GDM1 (cell line): ENCODE results near the gene ATP1A1.
A peak's percentile ranks its signal among the peaks of the same experiment; 100 is the strongest.

Experiments
- DNase-seq: peaks from one replicate; lab custom pipeline; 2025; lab: John Stamatoyannopoulos, UW

ATP1A1 gene

GRCh38 chr1:116415200-116415698 is 42.2 kb downstream of the ATP1A1 start:
- DNase-seq: no peak

- DNase-seq: no peak
Measured at GRCh38 chr1:116415699-116416533, 42.9 kb downstream of the ATP1A1 start.

GRCh38 chr1:116416854-116417513 is 43.9 kb downstream of the ATP1A1 start:
- no peak for DNase-seq

- DNase-seq: no peak
Measured at GRCh38 chr1:116417678-116418077, 44.6 kb downstream of the ATP1A1 start.

GRCh38 chr1:116418091-116418830 is 45.2 kb downstream of the ATP1A1 start:
- peak; percentile 70 for DNase-seq

- DNase-seq: no peak
Measured at GRCh38 chr1:116420417-116421200, 47.6 kb downstream of the ATP1A1 start.

GRCh38 chr1:116424438-116424837 is 51.4 kb downstream of the ATP1A1 start:
- DNase-seq: no peak

GRCh38 chr1:116424863-116425262 is 51.8 kb downstream of the ATP1A1 start:
- no peak for DNase-seq

GRCh38 chr1:116425987-116426386 is 52.9 kb downstream of the ATP1A1 start:
- DNase-seq: no peak

GRCh38 chr1:116426401-116426800 is 53.4 kb downstream of the ATP1A1 start:
- no peak for DNase-seq

GRCh38 chr1:116428576-116428975 is 55.5 kb downstream of the ATP1A1 start:
- no peak for DNase-seq

- no peak for DNase-seq
Measured at GRCh38 chr1:116429821-116430374, 56.9 kb downstream of the ATP1A1 start.

GRCh38 chr1:116431870-116432500 is 58.9 kb downstream of the ATP1A1 start:
- DNase-seq: no peak

- no peak for DNase-seq
Measured at GRCh38 chr1:116432655-116433265, 59.7 kb downstream of the ATP1A1 start.

GRCh38 chr1:116433275-116434257 is 60.5 kb downstream of the ATP1A1 start:
- DNase-seq: no peak

- DNase-seq: no peak
Measured at GRCh38 chr1:116434849-116435248, 61.8 kb downstream of the ATP1A1 start.

- DNase-seq: no peak
Measured at GRCh38 chr1:116435806-116436610, 63.0 kb downstream of the ATP1A1 start.

GRCh38 chr1:116436611-116436970 is 63.5 kb downstream of the ATP1A1 start:
- DNase-seq: no peak
